ENCODE measurements around the gene VPS50. TPM values are rescaled to one million over a fixed set of nuclear protein-coding genes. Genes with fewer than 3 reads are reported as not detected.

VPS50 gene
- total and polyA plus RNA-seq, 2 donors from 2014 or later = 12.9 to 33.8 TPM

DNA sequence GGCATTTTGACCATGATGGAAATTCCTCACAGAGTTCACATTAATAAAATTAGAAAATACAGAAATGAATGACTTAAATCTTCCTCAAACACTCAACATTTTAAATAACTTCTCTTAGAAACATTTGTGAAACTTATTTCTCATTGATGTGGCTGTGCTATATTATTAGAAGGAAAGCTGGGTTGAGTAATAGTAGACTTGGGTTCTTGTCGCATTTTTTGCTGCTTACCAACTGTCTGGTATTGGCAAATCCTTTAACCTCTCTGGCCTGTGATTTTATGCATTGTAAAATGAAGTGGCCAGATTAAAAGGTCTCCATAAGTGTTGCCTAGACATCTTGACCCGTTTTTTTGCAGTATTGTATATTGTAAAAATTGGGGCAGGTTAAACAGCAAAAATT lies 66.5 kb downstream of the VPS50 start:
- Histone ChIP-seq H3K9me3 (ENCODE audit: control insufficient read depth in 2 of 3, insufficient read depth in 1 of 3, low read length in 3 of 3) (no peaks in the 10 kb centered on the region), H3K36me3 (ENCODE audit: control insufficient read depth in 2 of 3, insufficient read depth in 3 of 3, low read length in 3 of 3) (peaks cover 0 to 6% (median 0%) of the 10 kb centered on the region in 3 donors)
- FAIRE-seq = no peak

DNA sequence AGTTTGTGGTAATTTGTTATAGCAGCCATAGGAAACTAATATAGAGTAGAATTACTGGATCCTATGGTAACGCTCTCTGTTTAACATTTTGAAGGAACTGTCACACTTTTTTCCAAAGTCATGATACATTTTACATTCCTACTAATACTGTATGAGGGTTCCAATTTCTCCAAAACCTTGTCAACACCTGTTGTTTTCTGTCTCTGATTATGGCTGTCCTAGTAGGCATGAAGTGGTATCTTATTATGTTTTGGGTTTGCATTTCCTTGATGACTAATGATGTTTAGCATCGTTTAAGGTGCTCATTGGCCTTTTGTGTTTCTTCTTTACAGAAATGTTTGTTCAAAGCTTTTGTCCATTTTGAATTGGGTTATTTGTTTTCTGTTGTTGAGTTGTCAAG lies 69.6 kb downstream of the VPS50 start:
- Histone ChIP-seq H3K4me1 (ENCODE audit: control insufficient read depth in 2 of 3, insufficient read depth in 2 of 3, low read depth in 1 of 3, low read length in 3 of 3) (no peaks in the 10 kb centered on the region), H3K9me3 (ENCODE audit: control insufficient read depth in 2 of 3, insufficient read depth in 1 of 3, low read length in 3 of 3) (no peaks in the 10 kb centered on the region), H3K36me3 (ENCODE audit: control insufficient read depth in 2 of 3, insufficient read depth in 3 of 3, low read length in 3 of 3) (peaks cover 0 to 6% (median 4%) of the 10 kb centered on the region in 3 donors), H3K27me3 (ENCODE audit: control insufficient read depth, insufficient read depth, low read length) (no peaks in the 10 kb centered on the region), H3K9ac (ENCODE audit: low read length in 3 of 3) (no peak overlapping the region), H3K27ac (ENCODE audit: low read depth in 2 of 2, low read length in 2 of 2) (no peak overlapping the region), H3K4me3 (ENCODE audit: low read length in 3 of 3) (no peak overlapping the region)
- DNase-seq = no peak
- intact Hi-C loops (cut with DNase I) = no loop called here
- no peak for FAIRE-seq
- TF ChIP-seq, protein P1, sequence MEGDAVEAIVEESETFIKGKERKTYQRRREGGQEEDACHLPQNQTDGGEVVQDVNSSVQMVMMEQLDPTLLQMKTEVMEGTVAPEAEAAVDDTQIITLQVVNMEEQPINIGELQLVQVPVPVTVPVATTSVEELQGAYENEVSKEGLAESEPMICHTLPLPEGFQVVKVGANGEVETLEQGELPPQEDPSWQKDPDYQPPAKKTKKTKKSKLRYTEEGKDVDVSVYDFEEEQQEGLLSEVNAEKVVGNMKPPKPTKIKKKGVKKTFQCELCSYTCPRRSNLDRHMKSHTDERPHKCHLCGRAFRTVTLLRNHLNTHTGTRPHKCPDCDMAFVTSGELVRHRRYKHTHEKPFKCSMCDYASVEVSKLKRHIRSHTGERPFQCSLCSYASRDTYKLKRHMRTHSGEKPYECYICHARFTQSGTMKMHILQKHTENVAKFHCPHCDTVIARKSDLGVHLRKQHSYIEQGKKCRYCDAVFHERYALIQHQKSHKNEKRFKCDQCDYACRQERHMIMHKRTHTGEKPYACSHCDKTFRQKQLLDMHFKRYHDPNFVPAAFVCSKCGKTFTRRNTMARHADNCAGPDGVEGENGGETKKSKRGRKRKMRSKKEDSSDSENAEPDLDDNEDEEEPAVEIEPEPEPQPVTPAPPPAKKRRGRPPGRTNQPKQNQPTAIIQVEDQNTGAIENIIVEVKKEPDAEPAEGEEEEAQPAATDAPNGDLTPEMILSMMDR (IDR thresholded peaks at IDR 0.05; ENCODE audit: borderline replicate concordance, extremely low read depth, insufficient read depth) = no peak

More for the DNA sequence above, 66.5 kb downstream of the VPS50 start:
- no peaks in the 10 kb centered on the region for H3K4me1 ChIP-seq (ENCODE audit: control insufficient read depth in 2 of 3, insufficient read depth in 2 of 3, low read depth in 1 of 3, low read length in 3 of 3)
- H3K9ac ChIP-seq (ENCODE audit: low read length in 3 of 3) = no peak overlapping the region
- H3K27ac ChIP-seq (ENCODE audit: low read depth in 2 of 2, low read length in 2 of 2) = no peak overlapping the region
- DNase-seq = no peak
- no peaks in the 10 kb centered on the region for H3K27me3 ChIP-seq (ENCODE audit: control insufficient read depth, insufficient read depth, low read length)
- H3K4me3 ChIP-seq (ENCODE audit: low read length in 3 of 3) = no peak overlapping the region
- intact Hi-C loops (cut with DNase I) = no loop called here
- TF ChIP-seq, protein P1 (IDR thresholded peaks at IDR 0.05; ENCODE audit: borderline replicate concordance, extremely low read depth, insufficient read depth) = no peak

DNA sequence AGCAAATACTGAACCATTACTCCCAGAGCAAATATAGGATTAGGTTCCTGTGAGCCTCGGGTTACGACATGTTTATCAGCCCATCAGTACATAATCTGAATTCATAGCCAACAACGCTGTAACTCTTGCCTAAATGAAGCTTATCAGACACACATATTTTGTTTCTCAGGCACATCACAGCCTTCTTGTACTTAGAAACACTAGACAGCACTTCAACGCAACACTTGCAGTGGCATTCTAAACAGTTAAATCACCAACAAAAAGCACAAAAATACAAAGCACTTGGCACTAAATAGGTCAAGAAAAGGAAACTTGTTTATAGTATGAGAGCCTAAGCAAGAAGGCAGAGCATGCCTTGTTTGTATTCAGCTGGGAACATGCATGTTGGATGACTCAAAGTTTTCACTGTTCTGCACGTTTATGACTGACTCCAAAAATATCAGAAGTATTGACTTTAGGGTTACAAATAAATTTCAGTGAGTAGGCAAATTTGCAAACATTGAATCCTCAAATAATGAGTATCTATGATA lies 75.0 kb downstream of the VPS50 start:
- Histone ChIP-seq H3K27me3 (ENCODE audit: control insufficient read depth, insufficient read depth, low read length) (no peaks in the 10 kb centered on the region), H3K4me1 (ENCODE audit: control insufficient read depth in 2 of 3, insufficient read depth in 2 of 3, low read depth in 1 of 3, low read length in 3 of 3) (no peaks in the 10 kb centered on the region), H3K27ac (ENCODE audit: low read depth in 2 of 2, low read length in 2 of 2) (no peak overlapping the region), H3K9ac (ENCODE audit: low read length in 3 of 3) (no peak overlapping the region), H3K36me3 (ENCODE audit: control insufficient read depth in 2 of 3, insufficient read depth in 3 of 3, low read length in 3 of 3) (peaks cover 0 to 8% (median 0%) of the 10 kb centered on the region in 3 donors), H3K9me3 (ENCODE audit: control insufficient read depth in 2 of 3, insufficient read depth in 1 of 3, low read length in 3 of 3) (no peaks in the 10 kb centered on the region), H3K4me3 (ENCODE audit: low read length in 3 of 3) (no peak overlapping the region)
- FAIRE-seq (no peak), DNase-seq (no peak)
- intact Hi-C loops (cut with DNase I) = no loop called here
- TF ChIP-seq, protein P1 (IDR thresholded peaks at IDR 0.05; ENCODE audit: borderline replicate concordance, extremely low read depth, insufficient read depth) = no peak

DNA sequence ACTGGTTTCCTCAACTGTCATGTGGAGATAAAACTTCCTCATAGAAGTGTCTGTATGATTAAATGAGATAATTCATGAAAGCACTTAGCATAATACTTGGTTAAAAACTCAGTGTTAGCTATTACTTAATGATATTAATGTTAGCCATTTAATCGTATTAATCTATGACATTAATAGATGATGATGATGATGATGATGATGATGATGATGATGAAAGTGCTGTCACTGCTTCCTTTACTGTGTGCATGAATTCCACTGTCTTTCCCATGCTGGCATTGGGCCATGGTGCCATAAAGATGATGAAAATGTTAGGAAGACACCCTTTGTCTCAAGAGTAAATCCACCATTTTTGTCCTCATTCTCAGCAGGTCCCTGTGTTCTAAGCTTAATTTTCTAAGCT lies 75.8 kb downstream of the VPS50 start:
- Histone ChIP-seq H3K27me3 (ENCODE audit: control insufficient read depth, insufficient read depth, low read length) (no peaks in the 10 kb centered on the region), H3K36me3 (ENCODE audit: control insufficient read depth in 2 of 3, insufficient read depth in 3 of 3, low read length in 3 of 3) (peaks cover 0 to 10% (median 0%) of the 10 kb centered on the region in 3 donors), H3K27ac (ENCODE audit: low read depth in 2 of 2, low read length in 2 of 2) (no peak overlapping the region), H3K9me3 (ENCODE audit: control insufficient read depth in 2 of 3, insufficient read depth in 1 of 3, low read length in 3 of 3) (no peaks in the 10 kb centered on the region), H3K4me1 (ENCODE audit: control insufficient read depth in 2 of 3, insufficient read depth in 2 of 3, low read depth in 1 of 3, low read length in 3 of 3) (no peaks in the 10 kb centered on the region), H3K4me3 (ENCODE audit: low read length in 3 of 3) (no peak overlapping the region), H3K9ac (ENCODE audit: low read length in 3 of 3) (no peak overlapping the region)
- TF ChIP-seq, protein P1 (IDR thresholded peaks at IDR 0.05; ENCODE audit: borderline replicate concordance, extremely low read depth, insufficient read depth) = no peak
- DNase-seq = no peak
- FAIRE-seq = no peak
- intact Hi-C loops (cut with DNase I) = no loop called here

Measured in kidney (tissue), 14 donors.